GM19239 (cell line): ENCODE data around the gene UBE3B.

Experiments used
- DNase-seq: peaks from one replicate; pipeline ENCODE4 v3.0.0; 2011; ENCODE audit warnings: low spot score; ENCODE audit not compliant: insufficient read length
- FAIRE-seq: peaks from 2 replicates; lab custom pipeline; 2011; peaks lifted over from hg19 to GRCh38; lab: Jason Lieb, UNC

UBE3B gene

DNA sequence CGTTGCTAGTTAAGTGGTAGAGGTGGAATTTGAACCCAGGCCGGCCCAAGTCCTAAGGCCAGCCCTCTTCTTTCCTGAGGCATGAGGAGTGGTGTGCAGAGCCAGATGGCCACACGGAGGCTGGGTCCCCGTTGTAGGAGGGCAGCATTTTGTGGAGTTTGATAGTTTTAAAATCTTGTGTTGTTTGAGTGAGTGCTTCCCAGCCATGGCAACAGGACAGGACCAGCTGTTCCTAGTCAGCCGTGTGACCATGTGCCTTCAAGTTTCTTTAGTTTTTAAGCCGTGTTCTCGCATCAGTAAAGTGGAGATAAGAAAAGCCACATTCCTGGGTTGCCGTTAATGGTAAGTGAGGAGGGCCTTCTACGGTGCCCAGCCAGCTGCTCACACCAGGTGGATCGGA lies 44.4 kb downstream of the UBE3B start:
- FAIRE-seq (no peak), DNase-seq (no peak)

DNA sequence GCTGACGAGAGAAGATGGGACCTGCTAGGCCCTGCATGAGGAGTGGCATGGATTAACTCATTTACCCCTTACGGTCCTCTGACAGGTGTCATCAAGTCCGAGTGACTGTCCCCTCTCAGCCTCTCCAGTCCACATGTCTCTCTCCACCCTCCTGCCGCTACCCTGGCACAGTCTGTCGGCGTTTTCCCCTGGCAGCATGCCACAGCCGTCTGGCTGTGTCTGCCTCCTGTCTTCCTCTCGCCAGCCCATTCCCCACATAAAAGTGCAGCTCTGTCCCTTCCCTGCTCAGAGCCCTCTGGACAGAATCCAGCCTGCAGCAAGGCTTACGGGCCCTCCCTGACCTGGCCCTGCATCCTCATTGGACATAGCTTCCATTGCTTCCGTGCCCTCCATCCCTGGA lies 45.6 kb downstream of the UBE3B start:
- FAIRE-seq (no peak), DNase-seq (no peak)

DNA sequence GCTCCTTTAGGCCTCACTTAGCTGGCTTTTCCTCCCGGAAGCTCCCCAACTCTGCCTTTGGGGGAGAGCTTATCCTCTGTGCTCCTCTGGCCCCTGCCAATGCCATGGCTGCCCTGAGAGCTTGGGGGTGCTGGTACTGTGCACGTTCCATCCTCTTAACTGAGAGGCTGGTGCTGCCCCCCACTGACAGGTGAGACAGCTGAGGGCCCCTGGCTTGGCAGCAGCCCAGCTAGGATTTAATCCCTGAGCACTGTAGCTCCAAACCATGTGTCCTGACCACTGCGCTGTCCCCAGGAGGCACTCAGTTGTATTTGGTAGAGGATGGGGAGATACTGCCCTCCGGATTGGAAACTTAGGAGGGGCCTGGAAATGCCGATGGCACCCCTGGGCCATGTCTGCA lies 46.1 kb downstream of the UBE3B start:
- FAIRE-seq: no peak
- DNase-seq: no peak

DNA sequence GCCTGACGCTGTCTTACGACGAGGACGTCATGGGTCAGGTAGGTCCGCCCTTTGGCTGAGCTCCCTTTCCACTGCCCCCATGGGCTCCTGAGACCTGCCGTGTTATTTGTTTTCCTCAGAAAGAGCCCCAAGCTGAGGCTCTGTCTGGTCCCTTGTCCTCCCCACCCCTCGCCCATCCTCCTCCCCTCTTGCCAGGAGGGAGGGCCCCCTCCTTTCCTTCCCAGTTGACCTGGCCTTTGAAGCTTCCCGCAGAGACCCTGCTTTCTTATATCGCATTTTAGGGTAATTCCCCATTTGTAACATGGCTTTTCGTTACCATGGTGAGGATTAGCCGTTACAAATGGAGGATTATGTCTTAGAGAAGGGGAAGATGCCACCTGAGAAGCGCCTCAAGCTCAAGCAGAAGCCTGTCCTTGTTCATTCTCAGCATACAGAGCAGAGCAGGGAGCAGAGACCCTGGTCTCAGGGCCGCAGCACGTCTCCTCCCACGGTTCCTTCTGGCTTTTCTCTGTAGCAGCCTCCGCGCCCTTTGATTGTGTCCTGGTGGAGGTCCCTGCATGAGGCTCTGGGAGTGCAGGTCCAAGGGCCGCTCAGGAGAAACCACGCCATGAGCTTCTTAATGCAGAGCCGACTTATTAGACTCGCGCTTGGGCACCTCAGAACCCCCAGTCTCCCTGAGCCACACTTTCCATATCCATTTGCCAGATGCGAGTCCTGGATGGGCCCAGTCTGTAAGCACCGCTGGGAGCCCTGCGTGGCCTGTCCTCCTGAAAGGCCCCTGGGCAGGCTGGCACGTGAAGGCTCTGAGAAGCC lies 47.2 kb downstream of the UBE3B start:
- FAIRE-seq (no peak), DNase-seq (no peak)

DNA sequence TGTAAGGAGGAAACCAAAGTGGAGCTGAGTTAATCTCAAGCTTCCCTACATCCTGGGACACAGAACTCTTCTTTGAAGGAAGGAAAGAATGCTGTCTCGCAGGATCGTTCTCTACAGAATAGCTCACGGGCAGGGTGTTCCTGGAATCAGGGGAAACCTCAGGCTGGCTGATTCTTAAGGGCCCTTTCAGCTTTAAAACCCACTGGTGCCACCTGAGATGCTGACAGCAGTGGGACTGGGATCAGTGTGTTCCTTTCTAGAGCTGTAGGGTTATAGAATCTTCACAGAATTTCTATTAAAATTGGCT lies 47.8 kb downstream of the UBE3B start:
- no peak for FAIRE-seq

DNA sequence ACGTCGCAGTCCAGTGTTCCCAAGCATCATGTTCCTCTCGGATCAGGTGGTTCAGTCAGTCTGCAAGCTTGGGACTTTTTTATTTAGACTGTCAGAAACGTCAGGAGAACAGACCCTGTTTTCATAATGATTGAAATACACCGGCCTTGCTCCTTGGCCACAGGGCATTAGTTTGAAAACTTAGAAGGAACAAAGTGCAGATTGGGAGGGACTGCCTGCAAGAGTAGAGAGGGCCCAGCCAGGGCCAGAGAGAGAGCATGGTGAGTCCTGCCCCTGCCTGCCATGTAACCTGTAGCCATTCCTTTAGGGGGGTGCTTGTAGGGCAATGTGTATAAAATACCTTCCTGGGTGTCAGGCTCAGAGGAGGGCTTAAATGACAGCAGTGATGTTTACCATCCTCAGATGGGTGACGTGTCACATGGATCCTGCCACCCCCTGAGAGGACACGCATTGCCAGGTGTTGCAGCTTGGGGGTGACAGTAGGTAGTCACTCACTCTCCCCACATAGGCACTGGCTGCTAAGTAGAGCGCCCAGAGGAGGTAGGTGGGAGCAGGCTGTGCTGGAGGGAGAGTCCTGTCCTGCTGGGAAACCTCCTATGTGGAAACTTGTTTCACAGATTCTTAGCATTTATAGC lies 50.2 kb downstream of the UBE3B start:
- DNase-seq (no peak), FAIRE-seq (no peak)

More for the DNA sequence above, 47.8 kb downstream of the UBE3B start:
- DNase-seq: no peak

DNA sequence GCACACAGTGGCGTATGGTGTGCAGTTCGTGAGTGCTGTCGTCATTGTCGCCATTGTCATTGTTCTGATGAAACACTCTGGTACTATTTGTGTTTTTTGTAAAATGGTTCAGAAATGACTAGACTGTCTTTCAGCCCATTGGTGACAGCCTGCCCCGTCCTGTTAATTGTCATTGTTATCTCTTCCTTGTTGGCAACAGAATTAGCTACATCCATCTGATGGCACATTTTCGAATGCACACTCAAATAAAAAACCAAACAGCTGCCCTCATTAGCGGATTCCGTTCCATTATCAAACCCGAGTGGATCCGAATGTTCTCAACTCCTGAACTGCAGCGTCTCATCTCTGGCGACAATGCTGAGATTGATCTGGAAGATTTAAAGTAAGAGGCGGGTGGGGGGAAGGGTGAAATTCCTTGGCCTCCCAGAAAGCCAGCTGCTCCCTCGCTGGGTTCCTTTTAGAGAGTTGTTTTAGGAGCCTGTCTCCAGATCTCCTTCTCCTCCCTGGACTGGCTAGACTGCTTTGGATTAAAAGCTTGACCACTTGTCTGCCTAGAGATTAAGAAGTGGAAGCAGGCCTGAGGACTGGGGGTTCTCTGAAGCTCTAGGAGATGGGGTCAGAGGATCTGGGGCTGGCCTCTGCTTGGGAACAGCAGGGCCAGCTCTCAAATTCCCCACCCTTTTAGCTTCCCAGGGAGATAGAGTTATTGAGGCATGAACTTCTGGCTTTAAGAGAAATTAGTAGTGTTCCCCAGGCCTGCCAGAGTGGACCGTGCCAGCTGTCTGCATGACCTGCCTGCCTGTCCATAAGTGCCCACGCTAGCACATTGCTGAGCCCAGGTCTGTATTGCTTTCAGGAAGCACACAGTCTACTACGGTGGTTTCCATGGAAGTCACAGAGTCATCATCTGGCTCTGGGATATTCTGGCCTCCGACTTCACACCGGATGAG lies 52.5 kb downstream of the UBE3B start:
- DNase-seq (no peak), FAIRE-seq (no peak)

DNA sequence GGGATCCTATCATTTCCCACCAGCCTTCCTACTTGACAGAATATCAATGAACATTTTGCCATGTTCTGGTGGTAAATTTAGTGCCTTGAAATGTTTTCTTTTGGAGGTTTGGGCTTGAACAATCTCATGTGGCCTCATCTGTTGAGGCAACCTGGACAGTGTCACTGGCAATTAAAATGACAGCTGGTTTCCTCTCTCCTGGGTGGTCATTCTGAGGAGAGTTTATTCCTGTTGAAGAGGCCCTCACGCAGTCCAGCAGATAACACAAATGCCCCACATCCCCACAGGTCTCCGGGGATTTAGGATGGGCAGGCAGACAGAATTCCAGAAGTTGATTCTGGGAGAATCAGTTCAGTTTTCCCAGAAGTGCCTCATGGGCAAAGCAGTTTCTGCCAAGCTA lies 54.0 kb downstream of the UBE3B start:
- FAIRE-seq: no peak
- DNase-seq: no peak

DNA sequence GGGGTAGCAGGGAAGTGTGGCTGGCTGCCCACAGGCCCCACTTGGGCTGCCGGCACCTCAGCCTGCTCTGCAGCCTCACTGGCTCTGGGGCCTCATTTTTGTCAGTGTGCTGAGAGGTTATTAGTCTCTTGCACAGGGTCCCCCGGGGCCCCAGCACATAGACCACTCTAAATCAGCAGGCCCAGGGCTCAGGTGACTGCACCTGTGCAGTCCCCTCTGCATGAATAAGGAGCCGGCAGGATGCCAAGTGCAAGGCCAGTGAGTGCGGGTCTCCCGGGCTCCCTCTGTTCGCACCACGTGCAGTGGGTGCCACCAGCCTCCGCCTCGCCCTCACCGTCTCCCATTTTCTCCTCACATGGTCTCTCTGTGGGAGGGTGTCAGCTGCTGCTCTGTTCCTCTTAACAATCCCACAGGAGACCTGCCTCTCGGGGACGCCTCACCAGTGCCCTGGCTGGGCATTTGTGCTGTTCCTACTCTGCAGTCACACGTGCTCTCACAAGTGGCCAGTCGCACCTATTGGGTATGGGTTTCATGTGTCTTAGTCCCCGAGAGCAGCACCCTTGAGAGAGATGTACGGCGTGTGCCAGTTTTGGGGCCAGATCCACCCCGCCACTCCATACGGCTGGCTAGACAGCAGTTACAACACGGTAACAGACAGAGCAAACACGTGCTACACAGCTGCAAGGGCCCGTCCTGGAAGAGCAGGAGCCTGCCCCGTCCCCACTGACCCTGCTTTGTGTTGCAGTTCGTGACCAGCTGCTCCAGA lies 55.5 kb downstream of the UBE3B start:
- DNase-seq: no peak
- FAIRE-seq: no peak

DNA sequence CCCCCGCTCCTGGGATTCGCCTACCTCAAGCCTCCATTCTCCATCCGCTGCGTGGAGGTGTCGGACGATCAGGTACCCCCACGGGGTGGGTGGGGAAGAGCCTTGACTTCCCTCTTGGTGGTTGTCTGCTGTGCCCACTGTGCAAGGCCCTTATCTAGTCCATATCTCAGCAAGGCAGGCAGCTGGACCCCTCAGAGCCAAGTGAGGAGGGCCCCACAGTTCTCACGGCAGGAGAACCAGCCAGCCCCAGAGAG lies 56.0 kb downstream of the UBE3B start:
- FAIRE-seq: no peak

DNA sequence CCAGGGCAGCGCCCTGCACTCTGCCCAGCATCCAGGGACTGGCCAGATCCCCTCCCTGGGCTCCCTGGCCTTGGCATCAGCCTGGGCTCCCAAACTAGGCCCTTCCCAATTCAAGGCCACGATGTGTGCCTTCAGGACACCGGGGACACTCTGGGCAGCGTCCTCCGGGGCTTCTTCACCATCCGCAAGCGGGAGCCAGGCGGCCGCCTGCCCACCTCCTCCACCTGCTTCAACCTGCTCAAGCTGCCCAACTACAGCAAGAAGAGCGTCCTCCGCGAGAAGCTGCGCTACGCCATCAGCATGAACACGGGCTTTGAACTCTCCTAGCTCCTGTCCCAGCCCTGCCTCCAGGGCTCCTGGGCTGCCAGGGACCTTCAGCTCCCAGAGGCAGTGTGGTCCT lies 57.0 kb downstream of the UBE3B start:
- FAIRE-seq (no peak), DNase-seq (no peak)

More for the DNA sequence above, 56.0 kb downstream of the UBE3B start:
- DNase-seq: no peak

DNA sequence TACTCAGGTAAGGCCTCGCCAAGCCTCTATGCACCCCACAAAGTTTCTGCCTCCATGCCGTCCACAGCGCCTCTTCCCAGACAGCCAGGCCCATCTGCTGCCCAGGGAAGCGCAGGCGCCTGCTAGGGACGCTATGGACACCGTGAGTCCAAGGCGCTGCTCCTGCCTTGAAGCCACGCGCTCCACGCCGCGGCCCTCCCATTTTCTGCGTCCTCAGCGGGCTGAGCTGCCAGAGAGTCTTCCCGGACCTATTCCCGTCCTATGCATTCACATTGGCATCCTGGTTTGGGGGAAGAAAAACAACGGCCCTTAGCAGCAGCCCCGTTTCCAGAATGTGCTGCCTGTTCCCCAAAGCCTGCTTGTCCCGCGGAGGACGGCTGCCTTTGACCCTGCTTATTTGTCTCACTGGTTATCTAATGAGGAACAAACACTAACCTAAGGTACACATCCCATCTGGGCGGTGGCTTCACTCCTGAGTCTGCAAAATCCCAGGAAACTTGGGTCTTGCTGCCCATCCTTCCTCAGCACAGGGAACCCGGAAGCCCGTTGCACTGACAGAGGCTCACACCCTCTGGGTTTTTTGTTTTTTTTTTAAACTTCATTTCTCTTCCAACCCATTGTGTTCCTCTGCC lies 57.9 kb downstream of the UBE3B start:
- FAIRE-seq: no peak
- DNase-seq: no peak

DNA sequence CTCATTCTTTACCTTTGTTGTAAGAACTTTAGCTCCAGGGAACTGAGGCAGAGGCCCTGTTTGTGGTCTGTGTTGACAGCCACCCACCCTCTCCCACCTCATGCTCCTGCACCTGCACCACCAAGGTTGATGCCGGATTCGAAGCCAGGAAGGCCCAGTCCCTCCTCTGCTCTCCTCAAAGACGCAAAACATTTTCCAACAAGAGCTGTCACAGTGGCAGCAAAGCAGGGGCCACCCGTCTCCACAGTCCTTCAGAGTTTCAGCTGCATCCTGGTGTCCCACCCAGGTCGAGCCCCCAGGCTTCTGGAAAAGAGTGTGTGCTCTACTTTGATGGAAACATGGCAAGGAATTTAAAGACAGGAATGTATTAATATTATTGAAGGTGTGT lies 58.4 kb downstream of the UBE3B start:
- DNase-seq (no peak), FAIRE-seq (no peak)

DNA sequence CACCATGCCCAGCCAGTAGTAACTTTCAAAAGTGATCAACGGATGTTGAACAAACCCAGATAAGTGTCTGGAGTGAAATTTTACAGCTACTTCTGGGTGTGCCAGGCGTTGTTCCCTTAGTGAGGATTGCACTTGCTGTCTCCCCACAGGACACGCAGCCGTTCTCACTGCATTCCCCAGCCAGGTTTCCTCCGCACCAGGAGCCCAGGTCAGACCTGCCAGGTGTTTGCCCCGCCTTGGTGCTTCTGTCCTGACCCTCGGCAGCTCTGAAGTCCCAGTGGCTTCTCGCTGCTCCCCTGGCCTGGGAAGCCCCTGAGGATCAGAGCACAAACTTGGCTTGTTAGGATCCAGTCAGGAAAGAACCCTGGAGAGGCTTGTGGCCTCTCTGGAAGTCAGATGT lies 59.7 kb downstream of the UBE3B start:
- FAIRE-seq: no peak
- no peak for DNase-seq

DNA sequence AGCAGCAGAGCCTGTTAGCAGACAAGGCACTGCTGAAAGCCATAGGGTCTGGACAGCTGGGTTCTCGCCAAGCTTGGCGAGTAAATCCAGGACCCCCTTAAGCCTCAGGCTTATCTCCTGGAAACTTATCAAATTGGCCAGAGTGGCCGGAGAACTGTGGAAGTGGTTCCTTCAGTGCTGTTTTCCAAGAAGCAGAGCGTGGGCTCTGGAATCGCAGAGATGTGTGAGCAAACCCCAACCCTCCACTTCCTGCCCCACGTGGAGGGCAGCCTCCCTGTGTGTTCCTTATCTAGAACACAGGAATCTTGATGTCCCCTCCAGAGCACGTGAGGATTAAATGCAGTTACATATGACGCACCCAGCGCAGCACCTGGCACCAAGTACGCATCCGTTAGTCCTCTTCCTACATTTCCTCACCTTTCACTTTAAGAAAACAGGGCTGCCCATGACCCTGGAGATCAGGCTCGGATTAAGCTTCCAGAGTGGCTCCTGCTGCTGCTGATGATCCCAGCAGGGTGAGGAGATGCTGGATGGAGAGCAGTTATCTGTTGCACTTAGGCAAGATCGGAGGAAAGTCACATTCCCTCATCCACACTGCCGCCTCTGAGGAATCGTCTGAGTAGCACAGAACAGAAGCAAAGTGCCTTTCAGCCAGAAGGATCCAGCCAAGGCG lies 60.9 kb downstream of the UBE3B start:
- FAIRE-seq: no peak
- DNase-seq: no peak

DNA sequence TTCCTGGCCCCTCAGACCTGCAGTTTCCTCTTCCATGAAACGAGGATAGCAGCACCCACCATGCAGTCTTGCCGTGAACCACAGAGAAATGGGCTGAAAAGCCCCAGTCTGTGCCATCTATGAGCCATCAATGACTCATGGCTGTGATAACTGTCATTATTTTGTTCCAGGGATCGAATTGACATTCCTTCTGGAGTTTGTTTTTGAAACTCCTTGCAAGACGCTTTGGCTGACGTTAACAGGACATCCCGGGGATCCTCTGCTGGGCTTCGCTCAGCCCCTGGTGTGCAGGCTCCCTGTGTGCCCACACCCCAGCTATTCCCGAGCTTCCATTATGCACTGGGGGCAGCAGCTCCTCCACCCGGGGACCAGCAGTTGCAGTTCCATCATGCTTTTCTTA lies 62.1 kb downstream of the UBE3B start:
- no peak for FAIRE-seq

DNA sequence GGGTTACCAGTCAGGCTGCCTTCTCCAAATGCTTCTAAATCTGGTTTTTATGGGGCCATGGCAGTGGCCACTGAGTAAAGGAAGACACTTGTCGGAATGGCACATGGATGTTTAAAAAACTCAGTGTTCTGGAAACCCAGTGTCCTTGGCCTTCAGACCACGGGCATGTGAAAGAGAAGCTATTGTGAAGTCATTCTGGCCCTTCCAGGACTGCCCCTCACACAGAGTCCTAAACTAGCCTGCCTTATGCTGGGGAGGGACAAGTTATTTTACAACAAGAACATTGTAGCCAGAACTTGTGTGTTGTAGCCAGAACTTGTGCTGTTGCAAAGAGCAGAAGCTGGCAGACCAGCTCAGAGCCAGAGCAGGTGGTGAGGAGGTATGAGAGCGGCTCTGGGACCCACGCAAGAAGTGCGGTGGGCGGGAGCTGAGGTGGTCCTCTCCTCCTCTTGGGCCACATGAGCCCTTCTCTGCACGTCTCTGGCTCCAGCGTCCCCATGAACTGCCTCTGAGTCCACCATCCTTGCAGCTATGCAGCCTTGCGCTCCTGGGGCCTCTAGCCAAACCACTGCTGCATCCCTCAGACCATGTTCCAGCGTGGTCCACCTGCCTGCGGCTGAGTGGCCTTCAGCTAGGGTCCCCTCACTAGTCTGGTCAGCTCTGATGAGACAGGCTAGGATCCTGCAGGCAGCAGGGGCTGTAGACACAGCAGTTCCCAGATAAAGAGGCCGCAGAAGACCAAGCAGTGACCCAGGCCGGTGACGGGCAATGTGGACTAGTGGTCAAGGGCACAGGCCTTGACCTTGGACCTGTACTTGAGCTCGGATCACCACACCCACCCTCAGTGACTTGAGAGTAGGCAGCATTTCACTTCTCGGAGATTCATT lies 63.3 kb downstream of the UBE3B start:
- no peak for DNase-seq
- FAIRE-seq: no peak

More for the DNA sequence above, 62.1 kb downstream of the UBE3B start:
- no peak for DNase-seq

DNA sequence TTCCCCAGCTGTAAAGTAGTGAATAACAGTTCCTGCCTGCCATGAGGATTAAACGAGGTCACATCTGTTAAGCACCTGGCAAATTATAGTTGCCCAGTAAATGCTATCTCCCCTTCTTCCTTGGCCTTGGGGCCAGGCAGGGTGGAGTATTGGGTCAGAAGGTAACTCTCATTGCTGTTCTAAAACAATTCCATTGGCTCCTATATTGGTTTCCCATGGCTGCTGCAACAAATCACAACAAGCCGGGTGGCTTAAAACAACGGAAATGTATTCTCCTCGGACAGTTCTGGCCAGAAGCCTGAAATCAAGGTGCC lies 63.9 kb downstream of the UBE3B start:
- no peak for DNase-seq
- FAIRE-seq: no peak

DNA sequence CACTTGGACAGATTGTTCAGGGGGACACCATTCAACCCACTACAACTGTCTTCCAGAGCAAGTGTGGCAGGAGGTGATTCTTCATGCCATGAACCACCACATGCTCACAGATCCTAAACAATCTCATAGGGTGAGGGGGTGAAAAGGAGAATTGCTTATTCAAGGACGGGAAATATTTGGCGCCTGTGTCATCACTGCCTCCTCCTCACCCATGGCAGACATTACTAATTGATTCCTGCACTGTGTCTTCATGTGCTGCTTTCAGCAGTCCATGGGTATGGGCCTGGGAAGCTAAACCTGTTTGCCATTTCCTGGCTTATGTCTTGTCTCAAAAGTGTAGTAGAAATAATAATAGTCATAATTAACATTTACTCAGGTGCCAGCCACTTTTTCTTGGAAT lies 64.6 kb downstream of the UBE3B start:
- DNase-seq (no peak), FAIRE-seq (no peak)
